Measurements from ENCODE around the gene UBE2E1.

DNA sequence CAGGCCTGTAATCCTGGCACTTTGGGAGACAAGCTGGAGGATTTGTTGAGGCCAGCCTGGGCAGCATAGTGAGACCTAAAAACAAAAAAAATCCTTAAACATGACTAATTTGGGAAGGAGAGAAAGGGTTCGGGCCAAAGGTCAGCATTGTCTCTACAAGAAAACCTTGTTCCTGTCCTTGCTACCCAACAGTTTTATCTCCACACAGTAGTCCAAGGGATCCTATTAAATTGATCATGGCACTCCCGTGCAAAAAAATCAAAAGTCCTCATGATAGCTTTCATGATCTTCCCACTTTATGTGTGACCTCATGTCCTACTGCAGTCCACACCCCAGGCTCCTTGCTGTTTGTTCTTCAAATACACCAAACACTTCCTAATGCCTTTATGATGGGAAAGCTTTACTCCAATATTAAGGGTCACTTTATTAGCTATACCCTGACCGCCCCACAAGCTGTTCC lies 115.3 kb downstream of the UBE2E1 start:
- TF ChIP-seq, protein P1, sequence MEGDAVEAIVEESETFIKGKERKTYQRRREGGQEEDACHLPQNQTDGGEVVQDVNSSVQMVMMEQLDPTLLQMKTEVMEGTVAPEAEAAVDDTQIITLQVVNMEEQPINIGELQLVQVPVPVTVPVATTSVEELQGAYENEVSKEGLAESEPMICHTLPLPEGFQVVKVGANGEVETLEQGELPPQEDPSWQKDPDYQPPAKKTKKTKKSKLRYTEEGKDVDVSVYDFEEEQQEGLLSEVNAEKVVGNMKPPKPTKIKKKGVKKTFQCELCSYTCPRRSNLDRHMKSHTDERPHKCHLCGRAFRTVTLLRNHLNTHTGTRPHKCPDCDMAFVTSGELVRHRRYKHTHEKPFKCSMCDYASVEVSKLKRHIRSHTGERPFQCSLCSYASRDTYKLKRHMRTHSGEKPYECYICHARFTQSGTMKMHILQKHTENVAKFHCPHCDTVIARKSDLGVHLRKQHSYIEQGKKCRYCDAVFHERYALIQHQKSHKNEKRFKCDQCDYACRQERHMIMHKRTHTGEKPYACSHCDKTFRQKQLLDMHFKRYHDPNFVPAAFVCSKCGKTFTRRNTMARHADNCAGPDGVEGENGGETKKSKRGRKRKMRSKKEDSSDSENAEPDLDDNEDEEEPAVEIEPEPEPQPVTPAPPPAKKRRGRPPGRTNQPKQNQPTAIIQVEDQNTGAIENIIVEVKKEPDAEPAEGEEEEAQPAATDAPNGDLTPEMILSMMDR (conservative IDR thresholded peaks at IDR 0.05 in 1 of 2, IDR thresholded peaks at IDR 0.05 in 1 of 2; ENCODE audit: low read depth in 1 of 2, low read length in 2 of 2), result no peak
- TF ChIP-seq EZH2 (IDR thresholded peaks at IDR 0.05; ENCODE audit: low read length, missing control alignments), result no peak

Data from fibroblast of lung (primary cell).